PFSK-1 (cell line): ENCODE measurements around the gene PPP1R7.

Experiments
- POLR2AphosphoS5 ChIP-seq: IDR thresholded peaks from 2 replicates; pipeline ENCODE4 v1.6.1; 2012; ENCODE audit warnings: low read depth, mild to moderate bottlenecking, control low read depth, low read length, moderate library complexity
- SIN3A ChIP-seq: IDR thresholded peaks from 2 replicates; pipeline ENCODE4 v1.6.1; 2012; ENCODE audit warnings: mild to moderate bottlenecking, low read length, moderate library complexity, borderline replicate concordance; ENCODE audit not compliant: insufficient read depth

DNA sequence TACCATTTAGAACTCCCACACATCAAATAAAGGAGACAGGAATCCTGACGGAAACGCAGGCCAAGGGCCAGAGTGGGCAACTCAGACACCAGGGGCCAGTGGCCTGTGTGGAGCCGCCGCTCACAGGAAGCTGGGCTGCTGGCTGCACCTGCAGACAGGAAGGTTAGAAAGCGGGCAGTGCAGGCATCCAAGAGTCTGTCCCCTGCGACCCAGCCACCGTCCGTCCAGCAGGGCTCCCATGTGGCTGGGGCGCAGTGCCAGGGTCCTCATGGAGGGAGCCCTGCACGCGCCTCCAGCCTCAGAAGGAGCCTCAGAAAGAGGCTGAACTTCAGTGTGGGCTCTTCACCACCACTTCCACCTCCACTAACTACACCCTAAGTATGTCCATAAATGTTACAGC, 35.7 kb downstream of the PPP1R7 start:
- no peak for TF ChIP-seq POLR2AphosphoS5
- no peak for TF ChIP-seq SIN3A
